ENCODE data around the gene NR1D1. TPM values are rescaled to one million over a fixed set of nuclear protein-coding genes. Genes with fewer than 3 reads are reported as not detected.

The NR1D1 gene
- polyA plus RNA-seq, 1 experiment: 2.3 TPM

- POLR2A ChIA-PET: interaction anchor here (0.6 to 2.0 kb wide), 10 partner anchors 8 to 220 kb away, joined by 3 to 9 read pairs (median 3); partner anchors contain the start of gene MSL1
- peaks cover 23% of the 10 kb centered on the region for H3K36me3 ChIP-seq (ENCODE audit: control insufficient read depth, insufficient read depth, low read length)
- no peaks in the 10 kb centered on the region for H3K27me3 ChIP-seq (ENCODE audit: control insufficient read depth, insufficient read depth, low read length)
- peak; percentile 98 for DNase-seq (ENCODE audit: low read depth)
- CTCF ChIA-PET: interaction anchor here (0.9 to 7.8 kb wide), 12 partner anchors 13 to 85 kb away, joined by 3 to 84 read pairs (median 6); no protein-coding TSS in a partner anchor
- TF ChIP-seq CTCF (IDR thresholded peaks at IDR 0.05; ENCODE audit: insufficient read depth, low read depth, low read length): no peak
- peak overlapping the region; percentile 89 for H3K4me3 ChIP-seq (ENCODE audit: low read depth, low read length)
Measured at GRCh38 chr17:40098846-40099618, 1.4 kb downstream of the NR1D1 start.

DNA sequence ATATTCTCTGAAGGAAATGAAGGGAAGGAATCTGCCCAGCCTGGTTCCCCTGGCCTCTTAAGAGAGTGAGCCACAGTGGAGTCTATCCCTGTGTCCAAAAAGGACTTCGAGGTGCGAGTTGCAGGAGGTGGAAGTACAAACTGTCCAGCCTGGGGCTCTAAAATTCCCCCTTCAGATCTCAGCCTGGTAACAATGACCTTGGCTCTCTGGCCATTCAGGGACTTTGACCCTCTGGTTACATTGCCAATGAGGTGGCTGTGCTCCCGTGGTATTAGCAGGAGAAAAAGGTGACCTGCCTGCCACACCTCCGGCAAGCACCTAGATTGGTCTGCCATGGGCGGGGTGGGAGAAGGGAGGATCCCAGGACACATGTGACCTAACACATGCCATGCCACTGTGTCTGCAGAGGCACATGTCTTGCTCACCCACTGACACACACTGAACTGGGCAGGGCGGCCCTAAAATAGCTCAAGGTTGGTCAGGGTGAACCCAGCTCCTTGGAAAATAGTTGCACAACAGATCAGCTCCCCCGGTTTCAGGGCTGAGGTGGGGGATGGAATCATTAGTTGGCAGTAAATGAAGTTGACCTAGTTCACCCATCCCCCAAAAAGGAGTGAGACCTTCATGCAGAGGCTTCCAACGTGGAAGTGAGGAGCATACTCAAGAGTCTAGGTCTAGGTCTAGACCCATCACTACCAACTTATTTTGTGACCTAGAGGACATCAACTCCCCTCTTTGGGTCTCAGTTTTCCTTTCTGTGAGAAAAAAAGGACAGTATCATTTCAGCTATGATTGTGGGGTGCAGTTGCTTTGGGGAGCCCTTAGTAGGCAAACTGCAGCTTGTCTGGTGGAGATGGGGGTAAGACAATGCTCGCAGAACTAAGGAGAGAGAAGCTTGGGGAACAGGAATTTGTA is 2.2 kb downstream of the NR1D1 start:
- peaks cover 30% of the 10 kb centered on the region for H3K36me3 ChIP-seq (ENCODE audit: control insufficient read depth, insufficient read depth, low read length)
- ChIA-PET CTCF (interaction anchor here (0.9 to 7.8 kb wide), 11 partner anchors 12 to 85 kb away, joined by 3 to 84 read pairs (median 7); no protein-coding TSS in a partner anchor), POLR2A (interaction anchor here (0.6 to 2.0 kb wide), 6 partner anchors 9 to 35 kb away, joined by 3 to 8 read pairs (median 4); partner anchors contain the start of gene MSL1)
- H3K27me3 ChIP-seq (ENCODE audit: control insufficient read depth, insufficient read depth, low read length): no peaks in the 10 kb centered on the region
- DNase-seq (ENCODE audit: low read depth): no peak
- TF ChIP-seq CTCF (IDR thresholded peaks at IDR 0.05; ENCODE audit: insufficient read depth, low read depth, low read length): no peak
- peak overlapping the region; percentile 35 for H3K4me3 ChIP-seq (ENCODE audit: low read depth, low read length)

- ChIA-PET CTCF (interaction anchor here (2.2 to 7.8 kb wide), 3 partner anchors 11 to 22 kb away, joined by 10 to 84 read pairs (median 23); no protein-coding TSS in a partner anchor), POLR2A (no interaction called here)
- no peak overlapping the region for H3K4me3 ChIP-seq (ENCODE audit: low read depth, low read length)
- DNase-seq (ENCODE audit: low read depth): no peak
- H3K36me3 ChIP-seq (ENCODE audit: control insufficient read depth, insufficient read depth, low read length): peaks cover 35% of the 10 kb centered on the region
- TF ChIP-seq CTCF (IDR thresholded peaks at IDR 0.05; ENCODE audit: insufficient read depth, low read depth, low read length): no peak
- H3K27me3 ChIP-seq (ENCODE audit: control insufficient read depth, insufficient read depth, low read length): no peaks in the 10 kb centered on the region
Measured at GRCh38 chr17:40097087-40097486, 3.3 kb downstream of the NR1D1 start.

GRCh38 chr17:40095944-40096791 is 4.2 kb downstream of the NR1D1 start:
- no peak for TF ChIP-seq CTCF (IDR thresholded peaks at IDR 0.05; ENCODE audit: insufficient read depth, low read depth, low read length)
- no peaks in the 10 kb centered on the region for H3K27me3 ChIP-seq (ENCODE audit: control insufficient read depth, insufficient read depth, low read length)
- DNase-seq (ENCODE audit: low read depth): no peak
- ChIA-PET POLR2A (no interaction called here), CTCF (interaction anchor here (0.5 to 7.8 kb wide), 6 partner anchors 10 to 57 kb away, joined by 3 to 84 read pairs (median 6); no protein-coding TSS in a partner anchor)
- peaks cover 36% of the 10 kb centered on the region for H3K36me3 ChIP-seq (ENCODE audit: control insufficient read depth, insufficient read depth, low read length)
- H3K4me3 ChIP-seq (ENCODE audit: low read depth, low read length): no peak overlapping the region
